ENCODE measurements around the gene NDUFAF2.

DNA sequence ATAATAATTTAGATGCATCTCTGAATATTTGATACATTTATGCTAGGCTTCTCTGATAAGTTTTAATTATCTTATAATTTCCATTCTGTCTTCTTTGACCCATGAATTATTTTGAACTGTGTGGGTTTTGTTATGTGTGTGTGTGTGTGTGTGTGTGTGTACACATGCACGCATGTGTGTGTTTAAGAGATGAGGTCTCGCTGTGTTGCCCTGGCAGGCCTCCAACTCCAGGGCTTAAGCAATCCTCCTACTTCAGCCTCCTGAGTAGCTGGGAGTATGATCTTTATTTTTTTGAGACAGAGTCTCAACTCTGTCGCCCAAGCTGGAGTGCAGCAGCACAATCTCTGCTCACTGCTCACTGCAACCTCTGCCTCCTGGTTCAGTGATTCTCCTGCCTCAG lies 75.4 kb downstream of the NDUFAF2 start:
- TF ChIP-seq MAX (IDR thresholded peaks at IDR 0.05; ENCODE audit: low read depth) (no peak), TEAD4 (IDR thresholded peaks at IDR 0.05; ENCODE audit: borderline replicate concordance, insufficient read depth) (no peak), FOXJ3 (CRISPR knock-in tag; IDR thresholded peaks at IDR 0.05) (no peak)

All from SK-N-SH (cell line).